OCI-LY7 (cell line): ENCODE measurements around the gene MIER3.

Experiments
- CTCF ChIP-seq: fragments of 200-600 bp; sonication (generic); conservative IDR thresholded peaks from 2 replicates; pipeline ENCODE4 v1.5.1; 2014; ENCODE audit warnings: mild to moderate bottlenecking, antibody characterized with exemption, low read length, moderate library complexity, mixed read lengths
- EZH2phosphoT487 ChIP-seq: fragments of 200-600 bp; sonication (generic); IDR thresholded peaks from 2 replicates; pipeline ENCODE4 v1.6.1; 2018; ENCODE audit warnings: low read depth, borderline replicate concordance, mild to moderate bottlenecking, mixed run types, antibody characterized with exemption, low read length, moderate library complexity, mixed read lengths

GRCh38 chr5:56979968-56980367 is 28.0 kb upstream of the MIER3 start:
- TF ChIP-seq CTCF = no peak
- no peak for TF ChIP-seq EZH2phosphoT487
